Progenitor cell of endocrine pancreas (in vitro differentiated cells): Measurements from ENCODE around the gene UVRAG. TPM values are rescaled to one million over a fixed set of nuclear protein-coding genes. Genes with fewer than 3 reads are reported as not detected.

ENCODE experiments used
- DNase-seq: peaks from one replicate; pipeline ENCODE4 v3.0.0; 2021; ENCODE audit warnings: low spot score; ENCODE audit not compliant: unreplicated experiment
- H3K27ac Mint-ChIP-seq: 2 replicates; pipeline ENCODE4 v1.8.0; 2021; ENCODE audit warnings: mild to moderate bottlenecking, moderate library complexity, mixed read lengths
- H3K27me3 Mint-ChIP-seq: 2 replicates; pipeline ENCODE4 v1.8.0; 2021; ENCODE audit warnings: mixed read lengths
- H3K36me3 Mint-ChIP-seq: 2 replicates; pipeline ENCODE4 v1.8.0; 2022; ENCODE audit warnings: mixed read lengths; ENCODE audit not compliant: insufficient read depth
- H3K4me1 Mint-ChIP-seq: 2 replicates; pipeline ENCODE4 v1.8.0; 2021; ENCODE audit warnings: low read depth, mixed read lengths
- H3K4me3 Mint-ChIP-seq: 2 replicates; pipeline ENCODE4 v1.8.0; 2021; ENCODE audit warnings: low read depth, mild to moderate bottlenecking, moderate library complexity, mixed read lengths
- H3K9me3 Mint-ChIP-seq: 2 replicates; pipeline ENCODE4 v1.8.0; 2021; ENCODE audit warnings: low read depth, mixed read lengths
- CTCF ChIP-seq: fragments of 200-600 bp; sonication (generic); IDR thresholded peaks from one replicate; pipeline ENCODE4 v1.5.0; 2021; ENCODE audit warnings: antibody characterized with exemption, mild to moderate bottlenecking; ENCODE audit not compliant: unreplicated experiment
- long read RNA-seq: library from polyadenylated mRNA; unstranded; transcript quantifications from one replicate; pipeline ENCODE4 v2.0.0, GENCODE V29; 2020
- total RNA-seq: library from RNA; stranded (reverse); gene quantifications from 2 replicates; pipeline ENCODE4 v1.2.1, GENCODE V29; 2021

Gene UVRAG
- 25.7 and 29.7 TPM in 2 replicates for total RNA-seq
- long read RNA-seq, transcript UVRAG-207 (9 exons, 3,152 nt), result major isoform, 10 of 31 reads
- long read RNA-seq, partial matches to known transcripts, result 9 of 31 reads
- long read RNA-seq, other reads (novel, unspliced or antisense), result 12 of 31 reads

- Mint-ChIP-seq H3K4me1 (peaks cover 12% of the 10 kb centered on the region), H3K9me3 (no peaks in the 10 kb centered on the region), H3K4me3 (no peak within 1 kb of the TSS), H3K27me3 (no peaks in the 10 kb centered on the region), H3K27ac (peak within 1 kb of the TSS; percentile 98), H3K36me3 (no peaks in the 10 kb centered on the region)
- TF ChIP-seq CTCF, result no peak
- peak; percentile 99 for DNase-seq
Measured at GRCh38 chr11:75814677-75815344, at the start of gene UVRAG. UVRAG (plus strand) TSS chr11:75815210; CDS start chr11:75815408, 198 bp downstream.

GRCh38 chr11:75766443-75767227 lies 48.4 kb upstream of the UVRAG start:
- peak overlapping the region; percentile 81 for H3K27ac Mint-ChIP-seq
- no peak for DNase-seq
- peaks cover 3% of the 10 kb centered on the region for H3K9me3 Mint-ChIP-seq
- no peaks in the 10 kb centered on the region for H3K4me1 Mint-ChIP-seq
- peaks cover 58% of the 10 kb centered on the region for H3K27me3 Mint-ChIP-seq
- peaks cover 1% of the 10 kb centered on the region for H3K36me3 Mint-ChIP-seq
- TF ChIP-seq CTCF, result no peak
- no peak overlapping the region for H3K4me3 Mint-ChIP-seq

- TF ChIP-seq CTCF, result no peak
- no peak for DNase-seq
- peaks cover 61% of the 10 kb centered on the region for H3K27me3 Mint-ChIP-seq
- peaks cover 3% of the 10 kb centered on the region for H3K9me3 Mint-ChIP-seq
- no peaks in the 10 kb centered on the region for H3K4me1 Mint-ChIP-seq
- peak overlapping the region; percentile 81 for H3K27ac Mint-ChIP-seq
- peaks cover 1% of the 10 kb centered on the region for H3K36me3 Mint-ChIP-seq
- no peak overlapping the region for H3K4me3 Mint-ChIP-seq
Measured at GRCh38 chr11:75767228-75767572, 47.8 kb upstream of the UVRAG start.

DNA sequence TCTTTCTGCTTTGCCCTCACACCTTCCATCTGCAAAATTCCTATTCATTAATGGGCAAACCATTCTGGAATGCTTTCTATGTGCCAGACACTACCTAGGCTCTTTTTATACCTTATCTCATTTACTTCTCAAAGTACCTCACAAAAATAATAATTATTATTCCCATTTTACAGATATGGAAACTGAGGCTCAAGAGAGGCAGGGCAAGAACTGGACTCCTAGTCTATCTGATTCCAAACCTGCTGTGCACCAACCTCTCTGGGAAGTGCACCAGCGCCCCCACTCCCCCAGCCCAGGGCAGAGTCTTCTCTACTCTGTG lies 47.3 kb upstream of the UVRAG start:
- no peak overlapping the region for H3K27ac Mint-ChIP-seq
- DNase-seq, result no peak
- H3K4me3 Mint-ChIP-seq, result no peak overlapping the region
- H3K4me1 Mint-ChIP-seq, result no peaks in the 10 kb centered on the region
- H3K27me3 Mint-ChIP-seq, result peaks cover 65% of the 10 kb centered on the region
- H3K9me3 Mint-ChIP-seq, result peaks cover 3% of the 10 kb centered on the region
- no peak for TF ChIP-seq CTCF
- peaks cover 1% of the 10 kb centered on the region for H3K36me3 Mint-ChIP-seq

GRCh38 chr11:75768112-75768908 lies 46.7 kb upstream of the UVRAG start, which contains the start of gene DGAT2:
DGAT2 (plus strand) TSS chr11:75768778; CDS start chr11:75768992, 214 bp downstream.
- Mint-ChIP-seq H3K4me3 (peak within 1 kb of the TSS; percentile 67), H3K4me1 (no peaks in the 10 kb centered on the region), H3K9me3 (peaks cover 3% of the 10 kb centered on the region), H3K27me3 (peaks cover 65% of the 10 kb centered on the region), H3K36me3 (peaks cover 1% of the 10 kb centered on the region), H3K27ac (peak within 1 kb of the TSS; percentile 79)
- TF ChIP-seq CTCF, result peak; percentile 47
- peak; percentile 67 for DNase-seq
